Measurements from ENCODE around the gene PLXNB2. TPM values are rescaled to one million over a fixed set of nuclear protein-coding genes. Genes with fewer than 3 reads are reported as not detected.
A peak's percentile ranks its signal among the peaks of the same experiment; 100 is the strongest.

Gene PLXNB2
- total RNA-seq, 2 experiments from 2014 or later = 48.4 to 49.9 TPM

GRCh38 chr22:50314455-50315288, 7.2 kb upstream of the PLXNB2 start:
- no peaks in the 10 kb centered on the region for H3K27me3 Mint-ChIP-seq (ENCODE audit: low read depth)
- no peaks in the 10 kb centered on the region for H3K36me3 Mint-ChIP-seq (ENCODE audit: low read depth)
- peak; percentile 95 for ATAC-seq
- peak overlapping the region; percentile 91 for H3K27ac Mint-ChIP-seq
- CTCF ChIA-PET = interaction anchor here (1.0 to 3.1 kb wide), 4 partner anchors 13 to 43 kb away, joined by 6 to 18 read pairs (median 7); partner anchors contain the start of gene DENND6B
- POLR2A ChIA-PET = interaction anchor here (0.6 to 2.0 kb wide), 11 partner anchors 7 to 622 kb away, joined by 3 to 7 read pairs (median 4); partner anchors contain the start of gene PLXNB2
- peak overlapping the region; percentile 79 for H3K4me3 Mint-ChIP-seq
- no peaks in the 10 kb centered on the region for H3K9me3 Mint-ChIP-seq (ENCODE audit: insufficient read depth)
- peaks cover 22% of the 10 kb centered on the region for H3K4me1 Mint-ChIP-seq (ENCODE audit: low read depth)
- DNase-seq = peak; percentile 90

- H3K4me3 Mint-ChIP-seq = peak overlapping the region; percentile 79
- POLR2A ChIA-PET = interaction anchor here (0.6 to 2.0 kb wide), 9 partner anchors 9 to 622 kb away, joined by 3 to 7 read pairs (median 3); no protein-coding TSS in a partner anchor
- no peaks in the 10 kb centered on the region for H3K36me3 Mint-ChIP-seq (ENCODE audit: low read depth)
- DNase-seq (no peak), ATAC-seq (no peak)
- H3K27ac Mint-ChIP-seq = peak overlapping the region; percentile 91
- no peaks in the 10 kb centered on the region for H3K27me3 Mint-ChIP-seq (ENCODE audit: low read depth)
- CTCF ChIA-PET = interaction anchor here (1.0 to 3.1 kb wide), 3 partner anchors 13 to 38 kb away, joined by 6 to 18 read pairs (median 8); partner anchors contain the start of gene DENND6B
- H3K4me1 Mint-ChIP-seq (ENCODE audit: low read depth) = peaks cover 24% of the 10 kb centered on the region
- H3K9me3 Mint-ChIP-seq (ENCODE audit: insufficient read depth) = no peaks in the 10 kb centered on the region
These were observed 6.6 kb upstream of the PLXNB2 start for GRCh38 chr22:50314081-50314454.

- H3K4me1 Mint-ChIP-seq (ENCODE audit: low read depth) = peaks cover 28% of the 10 kb centered on the region
- H3K36me3 Mint-ChIP-seq (ENCODE audit: low read depth) = no peaks in the 10 kb centered on the region
- POLR2A ChIA-PET = interaction anchor here (0.6 to 2.0 kb wide), 4 partner anchors 10 to 76 kb away, joined by 3 to 7 read pairs (median 3); no protein-coding TSS in a partner anchor
- no peaks in the 10 kb centered on the region for H3K9me3 Mint-ChIP-seq (ENCODE audit: insufficient read depth)
- DNase-seq (no peak), ATAC-seq (no peak)
- CTCF ChIA-PET = interaction anchor here (3.1 kb wide), 1 partner anchor 14 kb away, joined by 18 read pairs; the partner anchor contains the start of gene DENND6B
- H3K27ac Mint-ChIP-seq = peak overlapping the region; percentile 91
- H3K27me3 Mint-ChIP-seq (ENCODE audit: low read depth) = no peaks in the 10 kb centered on the region
- H3K4me3 Mint-ChIP-seq = peak overlapping the region; percentile 79
These were observed 6.2 kb upstream of the PLXNB2 start for GRCh38 chr22:50313600-50313999.

GRCh38 chr22:50313021-50313420, 5.6 kb upstream of the PLXNB2 start:
- CTCF ChIA-PET = interaction anchor here (3.1 kb wide), 1 partner anchor 15 kb away, joined by 18 read pairs; the partner anchor contains the start of gene DENND6B

GRCh38 chr22:50312371-50312770, 4.9 kb upstream of the PLXNB2 start:
- peaks cover 31% of the 10 kb centered on the region for H3K4me1 Mint-ChIP-seq (ENCODE audit: low read depth)
- ATAC-seq (no peak), DNase-seq (no peak)
- H3K4me3 Mint-ChIP-seq = no peak overlapping the region
- no peak overlapping the region for H3K27ac Mint-ChIP-seq
- no peaks in the 10 kb centered on the region for H3K27me3 Mint-ChIP-seq (ENCODE audit: low read depth)
- H3K9me3 Mint-ChIP-seq (ENCODE audit: insufficient read depth) = no peaks in the 10 kb centered on the region
- POLR2A ChIA-PET = no interaction called here
- no peaks in the 10 kb centered on the region for H3K36me3 Mint-ChIP-seq (ENCODE audit: low read depth)
- CTCF ChIA-PET = no interaction called here

More at GRCh38 chr22:50313021-50313420, 5.6 kb upstream of the PLXNB2 start:
- ATAC-seq = no peak
- Mint-ChIP-seq H3K9me3 (ENCODE audit: insufficient read depth) (no peaks in the 10 kb centered on the region), H3K4me3 (peak overlapping the region; percentile 42), H3K27ac (no peak overlapping the region), H3K36me3 (ENCODE audit: low read depth) (no peaks in the 10 kb centered on the region), H3K4me1 (ENCODE audit: low read depth) (peaks cover 31% of the 10 kb centered on the region), H3K27me3 (ENCODE audit: low read depth) (no peaks in the 10 kb centered on the region)
- POLR2A ChIA-PET = no interaction called here
- no peak for DNase-seq

- Mint-ChIP-seq H3K36me3 (ENCODE audit: low read depth) (no peaks in the 10 kb centered on the region), H3K4me3 (no peak overlapping the region), H3K27me3 (ENCODE audit: low read depth) (no peaks in the 10 kb centered on the region), H3K4me1 (ENCODE audit: low read depth) (peaks cover 31% of the 10 kb centered on the region), H3K27ac (no peak overlapping the region), H3K9me3 (ENCODE audit: insufficient read depth) (no peaks in the 10 kb centered on the region)
- no peak for DNase-seq
- CTCF ChIA-PET = no interaction called here
- POLR2A ChIA-PET = no interaction called here
- ATAC-seq = no peak
These were observed 4.3 kb upstream of the PLXNB2 start for GRCh38 chr22:50311606-50312351.

- POLR2A ChIA-PET = no interaction called here
- H3K4me3 Mint-ChIP-seq = no peak overlapping the region
- no peak overlapping the region for H3K27ac Mint-ChIP-seq
- CTCF ChIA-PET = no interaction called here
- H3K36me3 Mint-ChIP-seq (ENCODE audit: low read depth) = no peaks in the 10 kb centered on the region
- H3K4me1 Mint-ChIP-seq (ENCODE audit: low read depth) = peaks cover 35% of the 10 kb centered on the region
- ATAC-seq (no peak), DNase-seq (no peak)
- peaks cover 2% of the 10 kb centered on the region for H3K27me3 Mint-ChIP-seq (ENCODE audit: low read depth)
- H3K9me3 Mint-ChIP-seq (ENCODE audit: insufficient read depth) = no peaks in the 10 kb centered on the region
These were observed 3.6 kb upstream of the PLXNB2 start for GRCh38 chr22:50310949-50311444.

- no peaks in the 10 kb centered on the region for H3K36me3 Mint-ChIP-seq (ENCODE audit: low read depth)
- H3K4me3 Mint-ChIP-seq = no peak overlapping the region
- no peak for DNase-seq
- H3K27me3 Mint-ChIP-seq (ENCODE audit: low read depth) = peaks cover 2% of the 10 kb centered on the region
- peaks cover 34% of the 10 kb centered on the region for H3K4me1 Mint-ChIP-seq (ENCODE audit: low read depth)
- H3K27ac Mint-ChIP-seq = no peak overlapping the region
- ChIA-PET CTCF (no interaction called here), POLR2A (interaction anchor here (0.9 kb wide), 1 partner anchor 16 kb away, joined by 3 read pairs; no protein-coding TSS in a partner anchor)
- no peak for ATAC-seq
- no peaks in the 10 kb centered on the region for H3K9me3 Mint-ChIP-seq (ENCODE audit: insufficient read depth)
These were observed 2.7 kb upstream of the PLXNB2 start for GRCh38 chr22:50310031-50310722.

GRCh38 chr22:50309601-50309991, 2.1 kb upstream of the PLXNB2 start:
- no peak for ATAC-seq
- ChIA-PET CTCF (no interaction called here), POLR2A (interaction anchor here (0.9 kb wide), 1 partner anchor 16 kb away, joined by 3 read pairs; no protein-coding TSS in a partner anchor)
- peaks cover 2% of the 10 kb centered on the region for H3K27me3 Mint-ChIP-seq (ENCODE audit: low read depth)
- no peak for DNase-seq
- peaks cover 33% of the 10 kb centered on the region for H3K4me1 Mint-ChIP-seq (ENCODE audit: low read depth)
- H3K27ac Mint-ChIP-seq = no peak overlapping the region
- no peaks in the 10 kb centered on the region for H3K36me3 Mint-ChIP-seq (ENCODE audit: low read depth)
- no peaks in the 10 kb centered on the region for H3K9me3 Mint-ChIP-seq (ENCODE audit: insufficient read depth)
- no peak overlapping the region for H3K4me3 Mint-ChIP-seq

GRCh38 chr22:50308986-50309600, 1.6 kb upstream of the PLXNB2 start:
- H3K9me3 Mint-ChIP-seq (ENCODE audit: insufficient read depth) = no peaks in the 10 kb centered on the region
- H3K4me3 Mint-ChIP-seq = no peak overlapping the region
- H3K27ac Mint-ChIP-seq = no peak overlapping the region
- POLR2A ChIA-PET = no interaction called here
- DNase-seq (no peak), ATAC-seq (no peak)
- H3K4me1 Mint-ChIP-seq (ENCODE audit: low read depth) = peaks cover 33% of the 10 kb centered on the region
- peaks cover 2% of the 10 kb centered on the region for H3K27me3 Mint-ChIP-seq (ENCODE audit: low read depth)
- H3K36me3 Mint-ChIP-seq (ENCODE audit: low read depth) = no peaks in the 10 kb centered on the region
- CTCF ChIA-PET = no interaction called here

- H3K27me3 Mint-ChIP-seq (ENCODE audit: low read depth) = peaks cover 2% of the 10 kb centered on the region
- DNase-seq = no peak
- no peaks in the 10 kb centered on the region for H3K36me3 Mint-ChIP-seq (ENCODE audit: low read depth)
- no peak overlapping the region for H3K4me3 Mint-ChIP-seq
- ChIA-PET CTCF (no interaction called here), POLR2A (no interaction called here)
- H3K27ac Mint-ChIP-seq = no peak overlapping the region
- peaks cover 32% of the 10 kb centered on the region for H3K4me1 Mint-ChIP-seq (ENCODE audit: low read depth)
- ATAC-seq = no peak
- H3K9me3 Mint-ChIP-seq (ENCODE audit: insufficient read depth) = no peaks in the 10 kb centered on the region
These were observed 1.1 kb upstream of the PLXNB2 start for GRCh38 chr22:50308597-50308935.

All from activated CD8-positive, alpha-beta T cell treated with anti-CD3 and anti-CD28 coated beads, Interleukin-2, amount 10 ng/mL, durations not matched to agents 7 days and 5 days (primary cell).